GM12892 (cell line): ENCODE data around the gene ARHGAP36.

ENCODE experiments used
- DNase-seq: peaks from one replicate; pipeline ENCODE4 v3.0.0; 2011; ENCODE audit not compliant: insufficient read length
- FAIRE-seq: peaks from 2 replicates; lab custom pipeline; 2011; peaks lifted over from hg19 to GRCh38; lab: Jason Lieb, UNC
- POLR2A ChIP-seq: IDR thresholded peaks from 2 replicates; pipeline ENCODE4 v1.6.1; 2011; ENCODE audit warnings: low read depth, low read length, control low read depth
- POLR2AphosphoS5 ChIP-seq: IDR thresholded peaks from 2 replicates; pipeline ENCODE4 v1.6.1; 2011; ENCODE audit warnings: low read depth, low read length, control low read depth
- TAF1 ChIP-seq: IDR thresholded peaks from 2 replicates; pipeline ENCODE4 v1.6.1; 2011; ENCODE audit warnings: low read depth, mild to moderate bottlenecking, control low read depth, low read length, borderline replicate concordance

ARHGAP36 gene

DNA sequence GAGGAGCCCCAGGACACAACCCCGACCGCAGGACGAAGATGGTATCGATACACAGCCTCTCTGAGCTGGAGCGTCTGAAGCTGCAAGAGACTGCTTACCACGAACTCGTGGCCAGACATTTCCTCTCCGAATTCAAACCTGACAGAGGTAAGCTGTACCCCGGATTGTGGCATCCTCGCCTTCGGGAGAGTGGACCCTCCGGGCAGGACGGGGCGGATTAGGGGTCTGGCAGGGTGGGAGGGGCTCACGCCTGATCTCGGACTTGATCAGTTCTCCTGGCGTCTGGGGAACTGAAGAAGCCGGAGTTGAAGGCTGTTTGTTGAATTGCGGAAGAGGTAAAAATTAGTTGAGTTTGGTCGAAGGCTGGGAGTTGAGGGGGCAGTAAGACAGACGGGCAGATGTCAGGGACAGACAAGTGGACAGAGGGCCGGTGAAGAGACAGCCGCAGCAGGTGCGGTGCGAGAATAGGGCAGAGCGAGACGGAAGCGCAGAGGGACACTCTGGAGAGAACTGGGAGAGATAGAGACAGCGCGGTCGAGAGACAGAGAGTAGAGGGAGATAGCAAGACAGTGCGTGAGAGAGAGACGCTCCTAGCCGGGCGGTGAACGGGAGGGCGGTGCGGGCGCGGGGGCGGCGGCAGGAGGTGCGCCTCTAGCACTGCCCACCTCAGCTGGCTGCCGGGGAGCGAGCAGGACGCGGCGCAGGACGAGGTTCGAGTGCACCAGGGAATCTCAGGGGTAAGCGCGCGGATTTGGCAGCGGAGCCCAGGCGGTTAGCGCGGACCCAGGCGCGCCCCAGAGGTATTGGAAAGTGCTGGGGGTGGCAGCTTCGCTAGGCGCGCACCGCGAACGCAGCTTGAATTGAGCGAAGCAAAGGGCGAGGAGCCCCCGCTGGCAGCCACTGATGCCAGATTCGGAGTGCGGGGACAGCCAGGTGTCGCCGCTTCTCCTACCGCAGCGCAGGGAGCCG lies 23.9 kb downstream of the ARHGAP36 start:
- FAIRE-seq (no peak), DNase-seq (no peak)
- TF ChIP-seq TAF1: no peak
- TF ChIP-seq POLR2A: no peak
- no peak for TF ChIP-seq POLR2AphosphoS5

DNA sequence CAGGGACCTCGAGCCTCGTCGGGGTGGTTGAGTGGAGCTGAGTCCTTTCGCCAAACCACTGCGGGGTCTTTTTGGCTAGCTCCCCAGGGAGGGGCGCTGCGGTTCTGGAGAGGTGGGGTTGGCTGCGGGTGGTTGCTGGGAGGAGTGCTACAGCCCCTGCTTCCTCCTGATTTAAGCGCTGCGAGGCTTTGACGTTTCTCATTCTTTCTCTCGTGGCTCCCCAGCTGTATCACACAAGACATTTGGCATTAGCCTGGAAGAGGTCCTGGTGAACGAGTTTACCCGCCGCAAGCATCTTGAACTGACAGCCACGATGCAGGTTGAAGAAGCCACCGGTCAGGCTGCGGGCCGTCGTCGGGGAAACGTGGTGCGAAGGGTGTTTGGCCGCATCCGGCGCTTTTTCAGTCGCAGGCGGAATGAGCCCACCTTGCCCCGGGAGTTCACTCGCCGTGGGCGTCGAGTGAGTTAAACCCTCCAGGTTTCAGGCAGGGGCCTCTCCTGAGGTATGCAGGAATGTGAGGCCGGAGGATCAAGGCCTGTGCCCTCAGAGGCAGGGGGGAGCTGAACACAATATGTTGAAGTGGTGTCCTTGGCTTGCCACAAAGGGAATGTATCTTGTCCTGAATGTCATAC lies 25.5 kb downstream of the ARHGAP36 start:
- FAIRE-seq: no peak
- TF ChIP-seq TAF1 (no peak), POLR2AphosphoS5 (no peak), POLR2A (no peak)
- DNase-seq: no peak

DNA sequence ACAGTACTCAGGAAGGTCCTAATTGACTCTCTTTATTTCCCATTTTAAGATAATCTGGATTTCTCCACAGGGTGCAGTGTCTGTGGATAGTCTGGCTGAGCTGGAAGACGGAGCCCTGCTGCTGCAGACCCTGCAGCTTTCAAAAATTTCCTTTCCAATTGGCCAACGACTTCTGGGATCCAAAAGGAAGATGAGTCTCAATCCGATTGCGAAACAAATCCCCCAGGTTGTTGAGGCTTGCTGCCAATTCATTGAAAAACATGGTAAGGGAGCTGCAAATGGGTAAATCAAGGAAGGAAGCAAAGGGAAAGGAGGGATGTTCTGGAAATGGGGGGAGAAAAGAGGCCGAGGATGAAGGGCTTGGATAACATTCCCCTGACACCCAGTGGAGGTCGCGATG lies 26.0 kb downstream of the ARHGAP36 start:
- no peak for DNase-seq
- FAIRE-seq: no peak
- no peak for TF ChIP-seq TAF1
- no peak for TF ChIP-seq POLR2A
- TF ChIP-seq POLR2AphosphoS5: no peak

DNA sequence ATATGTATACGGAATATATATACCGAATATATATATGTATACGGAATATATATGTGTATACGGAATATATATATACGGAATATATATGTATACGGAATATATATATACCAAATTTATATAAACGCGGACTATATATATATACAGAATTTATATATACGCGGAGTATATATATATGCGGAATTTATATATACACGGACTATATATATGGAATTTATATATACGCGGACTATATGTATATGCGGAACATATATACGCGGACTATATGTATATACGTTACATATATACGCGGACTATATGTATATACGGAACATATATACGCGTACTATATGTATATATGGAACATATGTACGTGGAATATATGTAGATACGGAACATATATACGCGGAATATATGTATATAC lies 78.6 kb downstream of the ARHGAP36 start:
- DNase-seq: no peak
- TF ChIP-seq POLR2AphosphoS5 (no peak), TAF1 (no peak), POLR2A (no peak)
- FAIRE-seq: no peak

DNA sequence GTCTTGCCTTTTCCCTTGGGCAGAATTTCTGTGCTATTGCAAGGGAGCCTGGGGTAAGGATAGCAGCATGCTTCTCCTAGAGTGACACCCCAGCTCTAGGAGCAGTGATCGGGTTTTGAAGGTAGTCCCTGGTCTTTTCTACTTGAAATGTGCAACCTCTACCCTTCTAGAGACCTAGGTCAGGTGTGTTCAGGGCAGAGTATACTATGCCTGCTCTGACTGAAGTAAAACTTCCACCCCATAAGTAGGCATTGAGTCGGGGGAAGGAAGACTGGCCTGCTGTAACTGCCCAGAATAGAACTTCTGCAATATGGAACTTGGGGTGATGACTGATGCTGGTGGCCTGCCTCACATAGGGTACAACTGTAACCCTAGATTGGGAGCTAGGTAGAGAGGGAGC lies 80.9 kb downstream of the ARHGAP36 start:
- FAIRE-seq (no peak), DNase-seq (no peak)
- TF ChIP-seq TAF1: no peak
- TF ChIP-seq POLR2A: no peak
- no peak for TF ChIP-seq POLR2AphosphoS5
